ENCODE results near the gene SCTR. TPM values are rescaled to one million over a fixed set of nuclear protein-coding genes. Genes with fewer than 3 reads are reported as not detected.

Gene SCTR
- total and polyA plus RNA-seq, 2 of the 13 experiments (the other 11 are each of a cell fraction or from before 2014, with no cell fraction given), result not detected

DNA sequence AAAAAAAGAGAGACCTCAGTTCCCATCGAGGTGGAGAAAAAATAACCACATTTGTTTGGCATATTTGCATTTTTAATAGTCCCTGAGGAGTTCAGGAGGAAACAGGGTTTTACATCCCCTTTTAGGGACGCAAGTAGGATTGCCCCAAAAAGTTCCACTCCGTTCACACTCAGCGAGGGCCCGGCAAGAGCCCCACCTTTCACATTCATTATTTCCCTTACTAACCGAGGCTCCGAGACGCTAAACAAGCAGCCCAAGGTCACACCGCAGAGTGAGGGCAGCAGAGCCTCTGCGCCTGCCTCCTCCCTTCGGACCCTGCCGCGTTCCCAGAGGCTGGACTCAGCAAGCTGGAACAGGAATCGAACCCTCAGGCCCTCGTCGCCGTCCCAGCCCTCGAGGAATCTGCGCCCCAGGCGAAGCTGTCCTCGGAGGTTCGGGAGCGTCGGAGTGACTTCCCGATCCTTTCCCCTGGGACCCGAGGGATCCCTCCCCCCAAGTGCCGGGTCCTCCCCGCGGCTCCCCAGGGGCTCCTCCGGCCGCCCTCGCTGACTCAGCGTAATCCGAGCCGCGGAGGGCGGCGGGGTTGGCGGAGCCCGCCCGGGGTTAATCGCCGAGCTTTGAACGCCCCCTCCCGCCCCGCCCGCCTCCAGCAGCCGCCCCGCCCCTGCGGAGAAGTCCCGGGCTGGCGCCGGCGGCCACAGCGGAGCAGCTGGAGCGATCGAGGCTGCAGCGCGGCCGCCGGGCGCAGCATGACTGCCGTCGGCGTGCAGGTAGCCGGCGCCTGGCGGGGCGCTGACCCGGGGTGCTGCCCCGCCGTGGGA lies 92.9 kb downstream of the SCTR start, which contains the start of gene TMEM37 (continued):
- TF ChIP-seq, protein P1, sequence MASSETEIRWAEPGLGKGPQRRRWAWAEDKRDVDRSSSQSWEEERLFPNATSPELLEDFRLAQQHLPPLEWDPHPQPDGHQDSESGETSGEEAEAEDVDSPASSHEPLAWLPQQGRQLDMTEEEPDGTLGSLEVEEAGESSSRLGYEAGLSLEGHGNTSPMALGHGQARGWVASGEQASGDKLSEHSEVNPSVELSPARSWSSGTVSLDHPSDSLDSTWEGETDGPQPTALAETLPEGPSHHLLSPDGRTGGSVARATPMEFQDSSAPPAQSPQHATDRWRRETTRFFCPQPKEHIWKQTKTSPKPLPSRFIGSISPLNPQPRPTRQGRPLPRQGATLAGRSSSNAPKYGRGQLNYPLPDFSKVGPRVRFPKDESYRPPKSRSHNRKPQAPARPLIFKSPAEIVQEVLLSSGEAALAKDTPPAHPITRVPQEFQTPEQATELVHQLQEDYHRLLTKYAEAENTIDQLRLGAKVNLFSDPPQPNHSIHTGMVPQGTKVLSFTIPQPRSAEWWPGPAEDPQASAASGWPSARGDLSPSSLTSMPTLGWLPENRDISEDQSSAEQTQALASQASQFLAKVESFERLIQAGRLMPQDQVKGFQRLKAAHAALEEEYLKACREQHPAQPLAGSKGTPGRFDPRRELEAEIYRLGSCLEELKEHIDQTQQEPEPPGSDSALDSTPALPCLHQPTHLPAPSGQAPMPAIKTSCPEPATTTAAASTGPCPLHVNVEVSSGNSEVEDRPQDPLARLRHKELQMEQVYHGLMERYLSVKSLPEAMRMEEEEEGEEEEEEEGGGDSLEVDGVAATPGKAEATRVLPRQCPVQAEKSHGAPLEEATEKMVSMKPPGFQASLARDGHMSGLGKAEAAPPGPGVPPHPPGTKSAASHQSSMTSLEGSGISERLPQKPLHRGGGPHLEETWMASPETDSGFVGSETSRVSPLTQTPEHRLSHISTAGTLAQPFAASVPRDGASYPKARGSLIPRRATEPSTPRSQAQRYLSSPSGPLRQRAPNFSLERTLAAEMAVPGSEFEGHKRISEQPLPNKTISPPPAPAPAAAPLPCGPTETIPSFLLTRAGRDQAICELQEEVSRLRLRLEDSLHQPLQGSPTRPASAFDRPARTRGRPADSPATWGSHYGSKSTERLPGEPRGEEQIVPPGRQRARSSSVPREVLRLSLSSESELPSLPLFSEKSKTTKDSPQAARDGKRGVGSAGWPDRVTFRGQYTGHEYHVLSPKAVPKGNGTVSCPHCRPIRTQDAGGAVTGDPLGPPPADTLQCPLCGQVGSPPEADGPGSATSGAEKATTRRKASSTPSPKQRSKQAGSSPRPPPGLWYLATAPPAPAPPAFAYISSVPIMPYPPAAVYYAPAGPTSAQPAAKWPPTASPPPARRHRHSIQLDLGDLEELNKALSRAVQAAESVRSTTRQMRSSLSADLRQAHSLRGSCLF (CRISPR knock-in tag; IDR thresholded peaks at IDR 0.05; ENCODE audit: borderline replicate concordance), result no peak
- TF ChIP-seq MEF2D (CRISPR knock-in tag; IDR thresholded peaks at IDR 0.05), result peak; percentile 90
- TF ChIP-seq, protein P2, sequence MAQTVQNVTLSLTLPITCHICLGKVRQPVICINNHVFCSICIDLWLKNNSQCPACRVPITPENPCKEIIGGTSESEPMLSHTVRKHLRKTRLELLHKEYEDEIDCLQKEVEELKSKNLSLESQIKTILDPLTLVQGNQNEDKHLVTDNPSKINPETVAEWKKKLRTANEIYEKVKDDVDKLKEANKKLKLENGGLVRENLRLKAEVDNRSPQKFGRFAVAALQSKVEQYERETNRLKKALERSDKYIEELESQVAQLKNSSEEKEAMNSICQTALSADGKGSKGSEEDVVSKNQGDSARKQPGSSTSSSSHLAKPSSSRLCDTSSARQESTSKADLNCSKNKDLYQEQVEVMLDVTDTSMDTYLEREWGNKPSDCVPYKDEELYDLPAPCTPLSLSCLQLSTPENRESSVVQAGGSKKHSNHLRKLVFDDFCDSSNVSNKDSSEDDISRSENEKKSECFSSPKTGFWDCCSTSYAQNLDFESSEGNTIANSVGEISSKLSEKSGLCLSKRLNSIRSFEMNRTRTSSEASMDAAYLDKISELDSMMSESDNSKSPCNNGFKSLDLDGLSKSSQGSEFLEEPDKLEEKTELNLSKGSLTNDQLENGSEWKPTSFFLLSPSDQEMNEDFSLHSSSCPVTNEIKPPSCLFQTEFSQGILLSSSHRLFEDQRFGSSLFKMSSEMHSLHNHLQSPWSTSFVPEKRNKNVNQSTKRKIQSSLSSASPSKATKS (CRISPR knock-in tag; IDR thresholded peaks at IDR 0.05), result peak; percentile 67; the same call in 1 of the 2 replicates
- TF ChIP-seq MAFG (CRISPR knock-in tag; IDR thresholded peaks at IDR 0.05), result peak; percentile 98
- TF ChIP-seq TBX3 (IDR thresholded peaks at IDR 0.05; ENCODE audit: borderline replicate concordance), result no peak
- TF ChIP-seq, protein P3, sequence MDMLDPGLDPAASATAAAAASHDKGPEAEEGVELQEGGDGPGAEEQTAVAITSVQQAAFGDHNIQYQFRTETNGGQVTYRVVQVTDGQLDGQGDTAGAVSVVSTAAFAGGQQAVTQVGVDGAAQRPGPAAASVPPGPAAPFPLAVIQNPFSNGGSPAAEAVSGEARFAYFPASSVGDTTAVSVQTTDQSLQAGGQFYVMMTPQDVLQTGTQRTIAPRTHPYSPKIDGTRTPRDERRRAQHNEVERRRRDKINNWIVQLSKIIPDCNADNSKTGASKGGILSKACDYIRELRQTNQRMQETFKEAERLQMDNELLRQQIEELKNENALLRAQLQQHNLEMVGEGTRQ (IDR thresholded peaks at IDR 0.05; ENCODE audit: low read depth, low read length), result no peak
- TF ChIP-seq, protein P3 (CRISPR knock-in tag; IDR thresholded peaks at IDR 0.05; ENCODE audit: borderline replicate concordance), result no peak; the same call in 1 of the 2 replicates
- TF ChIP-seq DNMT1 (CRISPR knock-in tag; IDR thresholded peaks at IDR 0.05), result 0 out of 2 replicates have a peak, but pooled peaks have one; percentile 77
- TF ChIP-seq TOPORS (CRISPR knock-in tag; IDR thresholded peaks at IDR 0.05), result no peak; the same call in 1 of the 2 replicates
- TF ChIP-seq, protein P4, sequence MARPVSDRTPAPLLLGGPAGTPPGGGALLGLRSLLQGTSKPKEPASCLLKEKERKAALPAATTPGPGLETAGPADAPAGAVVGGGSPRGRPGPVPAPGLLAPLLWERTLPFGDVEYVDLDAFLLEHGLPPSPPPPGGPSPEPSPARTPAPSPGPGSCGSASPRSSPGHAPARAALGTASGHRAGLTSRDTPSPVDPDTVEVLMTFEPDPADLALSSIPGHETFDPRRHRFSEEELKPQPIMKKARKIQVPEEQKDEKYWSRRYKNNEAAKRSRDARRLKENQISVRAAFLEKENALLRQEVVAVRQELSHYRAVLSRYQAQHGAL (CRISPR knock-in tag; IDR thresholded peaks at IDR 0.05; ENCODE audit: not compliant biosample characterization), result no peak
- TF ChIP-seq MLLT10 (CRISPR knock-in tag; IDR thresholded peaks at IDR 0.05), result no peak
- no peak for TF ChIP-seq SMAD1 (CRISPR knock-in tag; IDR thresholded peaks at IDR 0.05; ENCODE audit: borderline replicate concordance, low read depth)
- TF ChIP-seq NCOA5 (CRISPR knock-in tag; IDR thresholded peaks at IDR 0.05), result no peak
- peak; percentile 88 for TF ChIP-seq ZNF251 (CRISPR knock-in tag; IDR thresholded peaks at IDR 0.05)
- TF ChIP-seq ZNF619 (CRISPR knock-in tag; IDR thresholded peaks at IDR 0.05), result no peak
